SK-N-SH (cell line): ENCODE data around the gene FOXK1. TPM values are rescaled to one million over a fixed set of nuclear protein-coding genes. Genes with fewer than 3 reads are reported as not detected.

ENCODE experiments used
- CTCF ChIA-PET: fragments of 300-600, 350-600 bp; formaldehyde crosslinking; extraction: SDS; loops from one replicate; lab custom pipeline; 2021; lab: Yijun Ruan, JAX
- POLR2A ChIA-PET: fragments of 350-600 bp; sonication (Branson Sonifier 250); formaldehyde crosslinking; extraction: SDS; loops from one replicate; lab custom pipeline; 2020; ENCODE audit warnings: antibody characterized with exemption, inconsistent platforms; lab: Yijun Ruan, JAX
- DNase-seq: peaks from one replicate; pipeline ENCODE4 v3.0.0; 2012
- H2AFZ ChIP-seq: fragments of 200-600 bp; sonication (generic); 2 replicates; pipeline ENCODE4 v1.8.1; 2016; ENCODE audit warnings: antibody characterized with exemption, mild to moderate bottlenecking, low read depth
- H3F3A ChIP-seq: fragments of 200-600 bp; sonication (generic); replicated peaks from 2 replicates; pipeline ENCODE3; 2016; ENCODE audit warnings: antibody characterized with exemption, mild to moderate bottlenecking; ENCODE audit not compliant: insufficient read depth
- H3K27ac ChIP-seq, 2 experiments: fragments of 200-500 bp in 1 of 2; fragments of 200-600 bp in 1 of 2; sonication (Bioruptor generic) in 1 of 2; sonication (generic), shearing (Covaris generic) in 1 of 2; 2 replicates each; pipeline versions ENCODE4 v1.5.1 to v1.6.1; 2014 to 2016; ENCODE audit warnings: low read depth in 2 of 2, inconsistent platforms in 1 of 2, low read length in 1 of 2, mild to moderate bottlenecking in 1 of 2, mixed read lengths in 1 of 2
- H3K27me3 ChIP-seq: fragments of 200-600 bp; sonication (generic), shearing (Covaris generic); 2 replicates; pipeline ENCODE4 v1.6.1; 2016; ENCODE audit warnings: mixed run types; ENCODE audit not compliant: insufficient read depth
- H3K36me3 ChIP-seq, 2 experiments: fragments of 200-500 bp in 1 of 2; fragments of 200-600 bp in 1 of 2; sonication (Bioruptor generic) in 1 of 2; sonication (generic) in 1 of 2; replicated peaks in 1 of 2; 2 replicates each; pipeline versions ENCODE3 to v1.5.1; 2014 to 2016; ENCODE audit warnings: low read length in 1 of 2, mild to moderate bottlenecking in 1 of 2; ENCODE audit not compliant: insufficient read depth in 2 of 2, control insufficient read depth in 1 of 2
- H3K4me1 ChIP-seq, 2 experiments: fragments of 200-500 bp in 1 of 2; fragments of 200-600 bp in 1 of 2; sonication (Bioruptor generic) in 1 of 2; sonication (generic), shearing (Covaris generic) in 1 of 2; 2 replicates each; pipeline versions ENCODE4 v1.5.1 to v1.6.1; 2014 to 2016; ENCODE audit warnings: low read depth in 1 of 2, low read length in 1 of 2, mixed run types in 1 of 2; ENCODE audit not compliant: insufficient read depth in 2 of 2, control insufficient read depth in 1 of 2
- H3K4me2 ChIP-seq: fragments of 200-600 bp; sonication (generic), shearing (Covaris generic); 2 replicates; pipeline ENCODE4 v1.6.1; 2017; ENCODE audit warnings: mixed run types
- H3K4me3 ChIP-seq, 2 experiments: fragments of 200-500 bp in 1 of 2; fragments of 200-600 bp in 1 of 2; sonication (Bioruptor generic) in 1 of 2; sonication (generic), shearing (Covaris generic) in 1 of 2; 2 replicates each; pipeline versions ENCODE4 v1.5.1 to v1.8.1; 2014 to 2016; ENCODE audit warnings: low read depth in 2 of 2, inconsistent platforms in 1 of 2, low read length in 1 of 2, mild to moderate bottlenecking in 1 of 2, mixed read lengths in 1 of 2, moderate library complexity in 1 of 2
- H3K79me2 ChIP-seq: fragments of 200-600 bp; sonication (generic); 2 replicates; pipeline ENCODE4 v1.8.1; 2017; ENCODE audit warnings: mild to moderate bottlenecking; ENCODE audit not compliant: insufficient read depth
- H3K9ac ChIP-seq: fragments of 200-600 bp; sonication (generic); 2 replicates; pipeline ENCODE4 v1.6.1; 2017; ENCODE audit warnings: mixed run types
- H3K9me2 ChIP-seq: fragments of 200-600 bp; sonication (generic); 2 replicates; pipeline ENCODE4 v1.6.1; 2017; ENCODE audit warnings: mixed run types
- H3K9me3 ChIP-seq: fragments of 200-600 bp; sonication (generic); 2 replicates; pipeline ENCODE4 v1.6.1; 2017; ENCODE audit warnings: mixed run types, mild to moderate bottlenecking, moderate library complexity
- H4K20me1 ChIP-seq: fragments of 200-600 bp; sonication (generic); 2 replicates; pipeline ENCODE4 v1.6.1; 2017; ENCODE audit warnings: mild to moderate bottlenecking, mixed run types; ENCODE audit not compliant: insufficient read depth
- EP300 ChIP-seq, 2 experiments: IDR thresholded peaks; 2 replicates each; pipeline versions ENCODE4 v1.4.0 to v1.6.1; 2012; ENCODE audit warnings: borderline replicate concordance in 1 of 2, low read depth in 1 of 2, low read length in 1 of 2
- FOSL2 ChIP-seq: IDR thresholded peaks from 2 replicates; pipeline ENCODE4 v1.4.0; 2012; ENCODE audit warnings: low read depth, mild to moderate bottlenecking, moderate library complexity, borderline replicate concordance
- FOXJ3 ChIP-seq: sonication (generic); formaldehyde crosslinking; IDR thresholded peaks from 2 replicates; pipeline ENCODE4 v1.5.1; 2020; ENCODE audit warnings: mild to moderate bottlenecking, missing genetic modification reagents
- IRF3 ChIP-seq: fragments of 150-350 bp; IDR thresholded peaks from 2 replicates; pipeline ENCODE4 v1.6.1; 2016; ENCODE audit warnings: mild to moderate bottlenecking, low read depth, low read length
- MAX ChIP-seq: IDR thresholded peaks from 2 replicates; pipeline ENCODE4 v1.4.0; 2012; ENCODE audit warnings: low read depth
- NFIC ChIP-seq: IDR thresholded peaks from 2 replicates; pipeline ENCODE4 v1.4.0; 2012; ENCODE audit warnings: borderline replicate concordance
- NRF1 ChIP-seq: IDR thresholded peaks from 2 replicates; pipeline ENCODE4 v1.6.1; 2012; ENCODE audit warnings: low read depth, mild to moderate bottlenecking, low read length
- POLR2AphosphoS5 ChIP-seq: IDR thresholded peaks from 2 replicates; pipeline ENCODE4 v1.6.1; 2012; ENCODE audit warnings: low read depth, low read length
- RCOR1 ChIP-seq: fragments of 150-350 bp; IDR thresholded peaks from 2 replicates; pipeline ENCODE4 v1.6.1; 2017; ENCODE audit warnings: antibody characterized with exemption, low read length
- REST ChIP-seq: IDR thresholded peaks from 2 replicates; pipeline ENCODE4 v1.6.1; 2012; ENCODE audit warnings: mild to moderate bottlenecking, low read depth, low read length, moderate library complexity
- SIN3A ChIP-seq: IDR thresholded peaks from 2 replicates; pipeline ENCODE4 v1.6.1; 2012; ENCODE audit warnings: low read depth, mild to moderate bottlenecking, low read length, moderate library complexity, borderline replicate concordance
- SMC3 ChIP-seq: IDR thresholded peaks from 2 replicates; pipeline ENCODE4 v1.6.1; 2012; ENCODE audit warnings: low read depth, low read length, improper control_type of control experiment
- USF1 ChIP-seq: IDR thresholded peaks from 2 replicates; pipeline ENCODE4 v1.4.0; 2012; ENCODE audit warnings: low read depth, borderline replicate concordance
- ZBTB33 ChIP-seq: IDR thresholded peaks from 2 replicates; pipeline ENCODE4 v1.4.0; 2012; ENCODE audit warnings: low read depth, borderline replicate concordance
- WGBS: methylation state at CpG from one replicate; pipeline ENCODE4 v1.1.6; 2017; ENCODE audit warnings: low lambda C conversion rate; 5-methylcytosine and 5-hydroxymethylcytosine counted together
- polyA plus RNA-seq, 3 experiments: library from polyadenylated mRNA; depleted of rRNA; stranded (reverse); fragments of >200 nt; gene quantifications; 2 replicates each; pipeline ENCODE4 v1.2.3, GENCODE V29; 2012

The FOXK1 gene
- polyA plus RNA-seq, 1 of the 3 experiments (the other 2 are of a cell fraction), result 4.7 TPM

- H3F3A ChIP-seq, result peaks cover 12% of the 10 kb centered on the region
- peaks cover 0 to 4% of the 10 kb centered on the region in 2 experiments for H3K36me3 ChIP-seq
- no peak overlapping the region for H3K4me3 ChIP-seq
- WGBS, result 96% methylated on average over 3 of the region's 3 CpGs
- peaks cover 100% of the 10 kb centered on the region for H3K79me2 ChIP-seq
- H2AFZ ChIP-seq, result no peak overlapping the region
- no peak overlapping the region for H3K9ac ChIP-seq
- H3K27me3 ChIP-seq, result no peaks in the 10 kb centered on the region
- CTCF ChIA-PET, result interaction anchor here (1.1 to 1.2 kb wide), 2 partner anchors 14 to 46 kb away, joined by 4 read pairs; no protein-coding TSS in a partner anchor
- no peak overlapping the region for H3K27ac ChIP-seq
- peaks cover 63% of the 10 kb centered on the region for H4K20me1 ChIP-seq
- H3K4me2 ChIP-seq, result no peak overlapping the region
- POLR2A ChIA-PET, result interaction anchor here (0.8 kb wide), 1 partner anchor 46 kb away, joined by 3 read pairs; no protein-coding TSS in a partner anchor
- no peaks in the 10 kb centered on the region for H3K9me3 ChIP-seq
- no peaks in the 10 kb centered on the region for H3K9me2 ChIP-seq
- TF ChIP-seq NRF1 (no peak), SIN3A (no peak), SMC3 (no peak), RCOR1 (no peak), REST (no peak), ZBTB33 (no peak), EP300 (IDR thresholded peaks at IDR 0.05; ENCODE audit: borderline replicate concordance in 1 of 2, low read depth in 1 of 2, low read length in 1 of 2) (no peak), IRF3 (no peak), POLR2AphosphoS5 (no peak), MAX (no peak), FOSL2 (no peak), FOXJ3 (CRISPR knock-in tag) (no peak), NFIC (no peak), USF1 (no peak)
- peaks cover 6 to 22% of the 10 kb centered on the region in 2 experiments; a peak in 2 of 4 replicates for H3K4me1 ChIP-seq
- no peak for DNase-seq
Observed at GRCh38 chr7:4687956-4688355, 5.9 kb downstream of the FOXK1 start.
